H1 (cell line): Measurements from ENCODE around the gene CBFA2T2. TPM values are rescaled to one million over a fixed set of nuclear protein-coding genes. Genes with fewer than 3 reads are reported as not detected.

Source experiments
- CTCF ChIA-PET: fragments of 300-600 bp; sonication (Branson Sonifier 250); formaldehyde crosslinking; loops from one replicate; lab custom pipeline; 2021; ENCODE audit not compliant: partially characterized antibody; lab: Charles Lee
- POLR2A ChIA-PET: fragments of 300-600 bp; sonication (Branson Sonifier 250); formaldehyde crosslinking; loops from one replicate; lab custom pipeline; 2021; ENCODE audit warnings: inconsistent platforms; ENCODE audit not compliant: partially characterized antibody; lab: Charles Lee
- DNase-seq, 2 experiments: peaks; one replicate each; pipeline versions ENCODE4 v3.0.0 to v3.0.0-alpha.2; 2010 to 2022; ENCODE audit warnings: low spot score in 2 of 2, low read depth in 1 of 2, mixed read lengths in 1 of 2
- FAIRE-seq: peaks from 2 replicates; lab custom pipeline; 2011; peaks lifted over from hg19 to GRCh38; lab: Jason Lieb, UNC
- H2AFZ ChIP-seq: 2 replicates; pipeline ENCODE4 v1.8.1; 2012; ENCODE audit warnings: low read length, inconsistent platforms
- H2AK5ac ChIP-seq: 2 replicates; pipeline ENCODE4 v1.6.1; 2013; ENCODE audit warnings: low read depth, low read length
- H2BK120ac ChIP-seq: replicated peaks from 2 replicates; pipeline ENCODE3; 2013; ENCODE audit warnings: low read depth, low read length, inconsistent platforms
- H2BK12ac ChIP-seq: 2 replicates; pipeline ENCODE4 v1.6.1; 2013; ENCODE audit warnings: low read depth, low read length
- H2BK15ac ChIP-seq: 2 replicates; pipeline ENCODE4 v1.6.1; 2013; ENCODE audit warnings: low read length
- H2BK20ac ChIP-seq: 2 replicates; pipeline ENCODE4 v1.6.1; 2013; ENCODE audit warnings: low read length
- H2BK5ac ChIP-seq: 2 replicates; pipeline ENCODE4 v1.6.1; 2013; ENCODE audit warnings: low read depth, low read length
- H3K14ac ChIP-seq: 2 replicates; pipeline ENCODE4 v1.6.1; 2013; ENCODE audit warnings: inconsistent platforms; ENCODE audit not compliant: insufficient read length
- H3K18ac ChIP-seq: 2 replicates; pipeline ENCODE4 v1.6.1; 2013; ENCODE audit warnings: low read length; ENCODE audit errors: extremely low read depth
- H3K23ac ChIP-seq: 2 replicates; pipeline ENCODE4 v1.6.1; 2013; ENCODE audit warnings: inconsistent platforms; ENCODE audit not compliant: insufficient read length
- H3K23me2 ChIP-seq: 2 replicates; pipeline ENCODE4 v1.6.1; 2013; ENCODE audit warnings: low read depth, low read length
- H3K27ac ChIP-seq: 2 replicates; pipeline ENCODE4 v1.6.1; 2011; ENCODE audit warnings: low read depth, low read length, inconsistent platforms
- H3K27me3 ChIP-seq, 4 experiments: replicated peaks in 1 of 4; 1 replicate in 1 of 4; 2 replicates in 3 of 4; pipeline versions ENCODE4 v1.6.1 to v1.8.1; 2011 to 2013; ENCODE audit warnings: low read length in 3 of 4, mild to moderate bottlenecking in 3 of 4, inconsistent platforms in 2 of 4, mixed read lengths in 2 of 4, moderate library complexity in 1 of 4; ENCODE audit not compliant: control insufficient read depth in 3 of 4, insufficient read depth in 3 of 4; ENCODE audit errors: extremely low read depth in 1 of 4
- H3K36me3 ChIP-seq, 4 experiments: 2 replicates each; pipeline versions ENCODE4 v1.6.1 to v1.8.1; 2011 to 2013; ENCODE audit warnings: mild to moderate bottlenecking in 4 of 4, low read length in 3 of 4, moderate library complexity in 2 of 4, control low read depth in 1 of 4, inconsistent platforms in 1 of 4; ENCODE audit not compliant: insufficient read depth in 4 of 4, control insufficient read depth in 2 of 4
- H3K4ac ChIP-seq: replicated peaks from 2 replicates; pipeline ENCODE3; 2013; ENCODE audit warnings: low read length, low read depth, mixed read lengths, inconsistent platforms; ENCODE audit not compliant: insufficient read length
- H3K4me1 ChIP-seq, 4 experiments: replicated peaks in 1 of 4; 1 replicate in 1 of 4; 2 replicates in 3 of 4; pipeline versions ENCODE4 v1.6.1 to v1.8.1; 2011 to 2013; ENCODE audit warnings: low read length in 3 of 4, inconsistent platforms in 2 of 4, mixed read lengths in 1 of 4; ENCODE audit not compliant: insufficient read depth in 4 of 4, control insufficient read depth in 3 of 4
- H3K4me2 ChIP-seq, 2 experiments: 2 replicates each; pipeline versions ENCODE4 v1.6.1 to v1.8.1; 2011 to 2013; ENCODE audit warnings: low read depth in 2 of 2, low read length in 2 of 2, control low read depth in 1 of 2, inconsistent platforms in 1 of 2, mild to moderate bottlenecking in 1 of 2; ENCODE audit not compliant: insufficient read depth in 1 of 2
- H3K4me3 ChIP-seq, 4 experiments: fragments of 200-600, 300-600 bp in 1 of 4; sonication (generic), shearing (Covaris generic), sonication (Bioruptor Twin) in 1 of 4; 2 replicates each; pipeline versions ENCODE4 v1.5.1 to v1.8.1; 2011 to 2016; ENCODE audit warnings: low read length in 4 of 4, low read depth in 3 of 4, control low read depth in 2 of 4, inconsistent platforms in 2 of 4, mild to moderate bottlenecking in 2 of 4, mixed read lengths in 1 of 4, moderate library complexity in 1 of 4; ENCODE audit not compliant: insufficient read depth in 2 of 4; ENCODE audit errors: extremely low read depth in 1 of 4
- H3K56ac ChIP-seq: replicated peaks from 2 replicates; pipeline ENCODE3; 2013; ENCODE audit warnings: low read depth, mild to moderate bottlenecking, mixed read lengths, low read length, inconsistent platforms; ENCODE audit not compliant: insufficient read length
- H3K79me1 ChIP-seq: 2 replicates; pipeline ENCODE4 v1.6.1; 2013; ENCODE audit warnings: low read depth, low read length, control low read depth
- H3K79me2 ChIP-seq, 2 experiments: 2 replicates each; pipeline versions ENCODE4 v1.6.1 to v1.8.1; 2012 to 2013; ENCODE audit warnings: low read length in 2 of 2, mild to moderate bottlenecking in 2 of 2, inconsistent platforms in 1 of 2; ENCODE audit not compliant: insufficient read depth in 2 of 2, control insufficient read depth in 1 of 2
- H3K9ac ChIP-seq, 4 experiments: replicated peaks in 1 of 4; 1 replicate in 1 of 4; 2 replicates in 3 of 4; pipeline versions ENCODE4 v1.6.1 to v1.8.1; 2011 to 2013; ENCODE audit warnings: low read depth in 3 of 4, low read length in 3 of 4, control low read depth in 2 of 4, mild to moderate bottlenecking in 2 of 4, moderate library complexity in 2 of 4, inconsistent platforms in 1 of 4; ENCODE audit errors: extremely low read depth in 1 of 4
- H3K9me3 ChIP-seq, 2 experiments: 2 replicates each; pipeline versions ENCODE4 v1.6.1 to v1.8.1; 2012 to 2013; ENCODE audit warnings: mild to moderate bottlenecking in 2 of 2, moderate library complexity in 2 of 2, control low read depth in 1 of 2, inconsistent platforms in 1 of 2, low read depth in 1 of 2, low read length in 1 of 2, mixed read lengths in 1 of 2; ENCODE audit not compliant: insufficient read depth in 2 of 2
- H4K20me1 ChIP-seq, 2 experiments: replicated peaks in 1 of 2; 2 replicates each; pipeline versions ENCODE3 to v1.8.1; 2011 to 2013; ENCODE audit warnings: inconsistent platforms in 2 of 2, low read length in 2 of 2, mild to moderate bottlenecking in 1 of 2; ENCODE audit not compliant: insufficient read depth in 2 of 2, control insufficient read depth in 1 of 2
- H4K5ac ChIP-seq: 2 replicates; pipeline ENCODE4 v1.6.1; 2013; ENCODE audit warnings: low read length, low read depth, mixed read lengths, inconsistent platforms; ENCODE audit not compliant: insufficient read length
- H4K8ac ChIP-seq: 2 replicates; pipeline ENCODE4 v1.8.0; 2013; ENCODE audit warnings: mild to moderate bottlenecking, moderate library complexity, low read length, inconsistent platforms; ENCODE audit not compliant: insufficient read depth; ENCODE audit errors: extremely low read depth
- H4K91ac ChIP-seq: replicated peaks from 2 replicates; pipeline ENCODE3; 2013; ENCODE audit warnings: low read length, mixed read lengths, inconsistent platforms; ENCODE audit not compliant: insufficient read length
- ASH2L ChIP-seq: fragments of 200-600, 300-600 bp; sonication (generic); IDR thresholded peaks from one replicate; pipeline ENCODE4 v1.7.1; 2017; ENCODE audit warnings: low read length
- BACH1 ChIP-seq: IDR thresholded peaks from 2 replicates; pipeline ENCODE4 v1.6.1; 2012; ENCODE audit warnings: low read length, improper control_type of control experiment
- BCL11A ChIP-seq, 2 experiments: IDR thresholded peaks; one replicate each; pipeline ENCODE4 v1.6.1; 2011; ENCODE audit warnings: low read depth in 2 of 2, low read length in 2 of 2, mild to moderate bottlenecking in 2 of 2
- CBX8 ChIP-seq: fragments of 300-800, 300-1000 bp; sonication (generic); IDR thresholded peaks from 2 replicates; pipeline ENCODE4 v1.7.1; 2016; ENCODE audit warnings: low read depth, low read length, borderline replicate concordance
- CHD2 ChIP-seq: IDR thresholded peaks from 2 replicates; pipeline ENCODE4 v1.6.1; 2012; ENCODE audit warnings: low read length, improper control_type of control experiment
- CREB1 ChIP-seq: IDR thresholded peaks from 2 replicates; pipeline ENCODE4 v1.6.1; 2012; ENCODE audit warnings: inconsistent platforms
- EZH2 ChIP-seq: fragments of 200-600 bp; sonication (generic); IDR thresholded peaks from 2 replicates; pipeline ENCODE4 v1.7.1; 2012; ENCODE audit warnings: low read depth, mild to moderate bottlenecking, moderate library complexity, low read length, inconsistent platforms; ENCODE audit not compliant: severe bottlenecking
- JUN ChIP-seq: IDR thresholded peaks from 2 replicates; pipeline ENCODE4 v1.6.1; 2011; ENCODE audit warnings: low read depth, mild to moderate bottlenecking, improper control_type of control experiment, low read length
- KDM4A ChIP-seq: IDR thresholded peaks from one replicate; pipeline ENCODE4 v1.7.1; 2012; ENCODE audit warnings: low read depth, mild to moderate bottlenecking, moderate library complexity, low read length, inconsistent platforms; ENCODE audit not compliant: severe bottlenecking
- PHF8 ChIP-seq: fragments of 200-600 bp; sonication (generic); conservative IDR thresholded peaks from 2 replicates; pipeline ENCODE4 v1.7.1; 2012; ENCODE audit warnings: low read depth, mild to moderate bottlenecking, inconsistent platforms, low read length, moderate library complexity
- RBBP5 ChIP-seq: IDR thresholded peaks from 2 replicates; pipeline ENCODE4 v1.7.1; 2012; ENCODE audit warnings: low read depth, mild to moderate bottlenecking, inconsistent platforms, low read length, moderate library complexity, borderline replicate concordance
- SIN3A ChIP-seq, 2 experiments: IDR thresholded peaks in 1 of 2; conservative IDR thresholded peaks in 1 of 2; 2 replicates each; pipeline ENCODE4 v1.6.1; 2011 to 2012; ENCODE audit warnings: low read length in 2 of 2, improper control_type of control experiment in 1 of 2, low read depth in 1 of 2, mild to moderate bottlenecking in 1 of 2
- SIRT6 ChIP-seq: IDR thresholded peaks from one replicate; pipeline ENCODE4 v1.7.1; 2012; ENCODE audit warnings: low read length, inconsistent platforms
- TCF12 ChIP-seq: IDR thresholded peaks from 2 replicates; pipeline ENCODE4 v1.6.1; 2011; ENCODE audit warnings: low read depth, mild to moderate bottlenecking, low read length
- WGBS, 2 experiments: shearing (Covaris generic) in 1 of 2; methylation state at CpG; one replicate each; pipeline versions ENCODE4 v1.1.6 to v1.1.7; 2013 to 2015; ENCODE audit warnings: low lambda C conversion rate in 2 of 2, mixed read lengths in 2 of 2, inconsistent platforms in 1 of 2, low coverage in 1 of 2, missing lambda C conversion rate in 1 of 2; ENCODE audit not compliant: insufficient replicate concordance in 2 of 2, insufficient coverage in 1 of 2, insufficient read length in 1 of 2; ENCODE audit errors: extremely low coverage in 1 of 2, missing lambda C conversion rate in 1 of 2; 5-methylcytosine and 5-hydroxymethylcytosine counted together
- polyA plus RNA-seq, 7 experiments: library from polyadenylated mRNA; depleted of rRNA in 3 of 7; stranded (reverse) in 5 of 7; unstranded in 2 of 7; fragments of >200 nt in 5 of 7; fragments of 200-250 nt in 2 of 7; gene quantifications; 1 replicate in 5 of 7; 2 replicates in 1 of 7; 4 replicates in 1 of 7; pipeline versions ENCODE4 v1.2.1 to v1.2.3, GENCODE V29; 2011 to 2013; ENCODE audit warnings: missing spikeins in 2 of 7, mixed read lengths in 2 of 7
- total RNA-seq: library from RNA; stranded (reverse); fragmentation: NEBNext Ultra II Directional; extraction: Animal tissue kit (Norgen Biotek cat#: 25700); gene quantifications from 2 replicates; pipeline ENCODE4 v1.2.1, GENCODE V29; 2021
- TF ChIP-seq, protein P1 (sequence below): IDR thresholded peaks from 2 replicates; pipeline ENCODE4 v1.6.1; 2011; ENCODE audit warnings: low read depth, mild to moderate bottlenecking, low read length; ENCODE audit not compliant: insufficient read depth

Gene CBFA2T2
- total and polyA plus RNA-seq, 2 of the 8 experiments (the other 6 are each of a cell fraction or from before 2014, with no cell fraction given): 11.6 to 12.9 TPM

DNA sequence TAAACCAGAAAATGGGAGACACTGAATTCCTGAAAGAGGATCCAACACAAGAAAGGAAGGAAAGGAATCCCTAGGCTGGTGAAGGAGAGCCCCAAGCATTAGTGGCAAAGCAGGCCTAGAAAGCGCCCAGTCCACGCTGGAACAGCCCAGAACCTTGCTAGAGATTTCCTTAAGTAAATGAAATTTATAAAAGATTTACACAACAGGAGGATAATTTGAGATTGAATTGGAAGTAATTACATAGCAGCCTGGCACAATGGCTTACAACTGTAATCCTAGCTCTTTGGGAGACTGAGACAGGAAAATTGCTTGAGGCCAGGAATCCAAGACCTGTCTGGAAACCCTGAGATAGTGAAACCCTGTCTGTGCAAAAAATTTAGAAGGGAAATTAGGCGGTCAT, 145.4 kb downstream of the CBFA2T2 start:
- no peak overlapping the region for H2AFZ ChIP-seq
- no peaks in the 10 kb centered on the region for H3K9me3 ChIP-seq
- no peak overlapping the region for H2BK15ac ChIP-seq
- H3K56ac ChIP-seq: no peak overlapping the region
- H2BK5ac ChIP-seq: no peak overlapping the region
- H3K4me1 ChIP-seq: no peaks in the 10 kb centered on the region
- CTCF ChIA-PET: no interaction called here
- H3K36me3 ChIP-seq: peaks cover under 1 to 23% (median 5%) of the 10 kb centered on the region in 4 experiments; a peak in 5 of 8 replicates
- H3K9ac ChIP-seq: no peak overlapping the region
- no peak overlapping the region for H3K4me2 ChIP-seq
- no peak overlapping the region for H2BK20ac ChIP-seq
- no peak overlapping the region for H3K23ac ChIP-seq
- H2BK120ac ChIP-seq: no peak overlapping the region
- H4K91ac ChIP-seq: no peak overlapping the region
- no peaks in the 10 kb centered on the region for H3K79me2 ChIP-seq
- H2BK12ac ChIP-seq: no peak overlapping the region
- H3K79me1 ChIP-seq: no peaks in the 10 kb centered on the region
- FAIRE-seq (no peak), DNase-seq (no peak)
- 94% methylated on average over 3 of the region's 3 CpGs; no CpG with 5 or more reads in 1 of the 2 experiments for WGBS, 2 experiments
- H4K20me1 ChIP-seq: no peaks in the 10 kb centered on the region
- POLR2A ChIA-PET: interaction anchor here (0.5 to 0.6 kb wide), 2 partner anchors 86 to 143 kb away, joined by 3 read pairs; no protein-coding TSS in a partner anchor
- no peak overlapping the region for H3K27ac ChIP-seq
- H2AK5ac ChIP-seq: no peak overlapping the region
- no peak overlapping the region for H3K14ac ChIP-seq
- H3K23me2 ChIP-seq: no peaks in the 10 kb centered on the region
- no peak overlapping the region for H3K4me3 ChIP-seq
- H3K27me3 ChIP-seq: no peaks in the 10 kb centered on the region
- H4K5ac ChIP-seq: no peak overlapping the region
- H4K8ac ChIP-seq: no peak overlapping the region
- H3K4ac ChIP-seq: no peak overlapping the region
- H3K18ac ChIP-seq: no peak overlapping the region
- TF ChIP-seq CHD2 (no peak), RBBP5 (no peak), JUN (no peak), CREB1 (no peak), EZH2 (no peak), CBX8 (no peak), SIRT6 (no peak), PHF8 (no peak), SIN3A (conservative IDR thresholded peaks at IDR 0.05 in 1 of 2, IDR thresholded peaks at IDR 0.05 in 1 of 2; ENCODE audit: low read depth in 1 of 2, low read length in 2 of 2) (no peak), BCL11A (IDR thresholded peaks at IDR 0.05; ENCODE audit: low read depth in 2 of 2, low read length in 2 of 2) (no peak), TCF12 (no peak), KDM4A (no peak), BACH1 (no peak), ASH2L (no peak)
- TF ChIP-seq, protein P1, sequence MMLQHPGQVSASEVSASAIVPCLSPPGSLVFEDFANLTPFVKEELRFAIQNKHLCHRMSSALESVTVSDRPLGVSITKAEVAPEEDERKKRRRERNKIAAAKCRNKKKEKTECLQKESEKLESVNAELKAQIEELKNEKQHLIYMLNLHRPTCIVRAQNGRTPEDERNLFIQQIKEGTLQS: no peak
